Posterior cingulate gyrus (tissue), 11 donors: Measurements from ENCODE around the gene INPP4A.

Experiments used
- DNase-seq, 10 donors: peaks; one replicate each; pipeline versions ENCODE4 v3.0.0 to v3.0.0-alpha.2; 2020 to 2021; ENCODE audit warnings: mixed read lengths in 3 of 10
- intact Hi-C: fragments of 100-400 bp; cut with DNase I; formaldehyde crosslinking; loops from one replicate; pipeline ENCODE4 v1.15.1; 2023

Gene INPP4A

GRCh38 chr2:98458667-98459380, 14.2 kb downstream of the INPP4A start:
- intact Hi-C loops, result no loop called here
- DNase-seq, result peak in 1 of 10 donors; percentile 55

- no peak for DNase-seq
These were observed 15.0 kb downstream of the INPP4A start for GRCh38 chr2:98459496-98460175.

GRCh38 chr2:98460573-98461497, 16.2 kb downstream of the INPP4A start:
- intact Hi-C loops, result no loop called here
- no peak for DNase-seq

More at GRCh38 chr2:98459496-98460175, 15.0 kb downstream of the INPP4A start:
- intact Hi-C loops, result no loop called here

- peak in 5 of 10 donors; percentile 44 to 89 (median 68) for DNase-seq
- intact Hi-C loops, result no loop called here
These were observed 16.9 kb downstream of the INPP4A start for GRCh38 chr2:98461498-98462049.

GRCh38 chr2:98463081-98463481, 18.4 kb downstream of the INPP4A start:
- no peak for DNase-seq
- intact Hi-C loops, result no loop called here

GRCh38 chr2:98463551-98463971, 18.9 kb downstream of the INPP4A start:
- intact Hi-C loops, result no loop called here
- peak in 2 of 10 donors; percentile 59 to 73 for DNase-seq

GRCh38 chr2:98463988-98464771, 19.5 kb downstream of the INPP4A start:
- intact Hi-C loops, result no loop called here
- DNase-seq, result peak in 1 of 10 donors; percentile 73

GRCh38 chr2:98464772-98465310, 20.2 kb downstream of the INPP4A start:
- intact Hi-C loops, result no loop called here
- DNase-seq, result no peak

- peak in 5 of 10 donors; percentile 27 to 84 (median 76) for DNase-seq
- intact Hi-C loops, result no loop called here
These were observed 21.0 kb downstream of the INPP4A start for GRCh38 chr2:98465456-98466226.

- intact Hi-C loops, result no loop called here
- peak in 1 of 10 donors; percentile 61 for DNase-seq
These were observed 22.5 kb downstream of the INPP4A start for GRCh38 chr2:98467082-98467536.

GRCh38 chr2:98467652-98468051, 23.0 kb downstream of the INPP4A start:
- intact Hi-C loops, result no loop called here
- no peak for DNase-seq

- DNase-seq, result peak in 4 of 10 donors; percentile 38 to 85 (median 78)
These were observed 24.1 kb downstream of the INPP4A start for GRCh38 chr2:98468621-98469236.

GRCh38 chr2:98469862-98470544, 25.3 kb downstream of the INPP4A start:
- peak in 1 of 10 donors; percentile 65 for DNase-seq
- intact Hi-C loops, result no loop called here

More at GRCh38 chr2:98468621-98469236, 24.1 kb downstream of the INPP4A start:
- intact Hi-C loops, result no loop called here

GRCh38 chr2:98470851-98471255, 26.2 kb downstream of the INPP4A start:
- intact Hi-C loops, result no loop called here
- peak in 1 of 10 donors; percentile 21 for DNase-seq

- intact Hi-C loops, result no loop called here
- peak in 1 of 10 donors; percentile 65 for DNase-seq
These were observed 26.9 kb downstream of the INPP4A start for GRCh38 chr2:98471402-98472131.

- intact Hi-C loops, result no loop called here
- DNase-seq, result peak in 1 of 10 donors; percentile 28
These were observed 27.5 kb downstream of the INPP4A start for GRCh38 chr2:98472132-98472650.
